HG02798 (cell line): ENCODE results near the gene UBE2K.
A peak's percentile ranks its signal among the peaks of the same experiment; 100 is the strongest.
"Not testable (repeated sequence)": the region's sequence is repeated elsewhere in the genome, so short reads cannot be mapped to it uniquely, and the experiment has no call there.

Experiments
- ATAC-seq: cut with Tn5 transposase; IDR thresholded peaks from one replicate; pipeline ENCODE4 v1.9.1; 2021; ENCODE audit warnings: mild to moderate bottlenecking; ENCODE audit not compliant: unreplicated experiment, poor library complexity

UBE2K gene

GRCh38 chr4:39685990-39686389 is 11.9 kb upstream of the UBE2K start:
- ATAC-seq: no peak

DNA sequence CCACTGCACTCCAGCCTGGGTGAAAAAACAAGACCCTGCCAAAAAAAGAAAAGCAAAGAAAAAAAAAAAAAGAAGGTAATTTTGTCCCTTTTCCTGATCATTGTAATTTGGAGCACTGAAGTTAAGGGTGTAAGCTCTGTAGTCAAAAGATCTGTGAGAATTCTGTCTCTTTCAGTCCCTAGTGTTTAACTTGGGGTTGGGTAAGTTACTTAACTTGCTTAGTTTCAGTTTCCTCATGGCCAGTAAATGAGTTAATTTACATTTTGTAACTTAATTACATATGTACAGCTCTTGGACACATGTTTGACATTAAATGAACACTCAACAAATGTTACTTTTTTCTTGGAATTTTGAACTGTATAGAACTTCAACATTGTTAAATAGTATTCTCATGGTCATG is 10.9 kb upstream of the UBE2K start:
- ATAC-seq: no peak

GRCh38 chr4:39689970-39690369 is 8.0 kb upstream of the UBE2K start:
- no peak for ATAC-seq

DNA sequence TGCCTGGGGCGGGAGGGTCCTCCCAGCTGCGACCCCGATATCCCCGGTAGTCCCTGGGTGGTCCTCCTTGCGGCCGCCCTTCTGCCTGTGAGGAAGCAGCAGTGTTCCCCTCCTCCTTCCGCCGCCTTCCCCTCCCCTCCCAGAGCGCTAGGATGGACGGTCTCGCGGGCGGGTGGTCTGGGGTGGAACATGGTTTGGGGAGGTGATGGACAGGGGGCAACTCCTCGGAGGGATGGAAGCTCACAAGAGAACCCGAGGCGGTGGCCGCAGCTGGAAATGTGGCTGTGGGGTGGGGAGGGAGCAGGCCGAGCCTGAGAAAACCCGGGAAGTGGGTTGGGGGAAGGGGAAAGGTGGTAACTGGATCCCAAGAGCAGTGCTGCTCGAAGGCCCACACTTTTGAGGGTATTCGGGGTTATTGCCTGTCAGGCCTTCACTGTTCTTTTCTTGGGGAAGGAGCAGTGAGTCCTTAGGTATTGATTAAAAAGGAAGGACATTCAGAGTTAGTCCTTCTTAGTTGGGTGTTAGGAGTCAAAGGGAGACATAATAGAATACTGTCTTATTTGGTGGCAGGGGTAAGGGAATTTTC is 581 bp downstream of the UBE2K start:
- peak; percentile 20 for ATAC-seq

GRCh38 chr4:39699687-39700409 is 1.9 kb downstream of the UBE2K start:
- ATAC-seq: no peak

DNA sequence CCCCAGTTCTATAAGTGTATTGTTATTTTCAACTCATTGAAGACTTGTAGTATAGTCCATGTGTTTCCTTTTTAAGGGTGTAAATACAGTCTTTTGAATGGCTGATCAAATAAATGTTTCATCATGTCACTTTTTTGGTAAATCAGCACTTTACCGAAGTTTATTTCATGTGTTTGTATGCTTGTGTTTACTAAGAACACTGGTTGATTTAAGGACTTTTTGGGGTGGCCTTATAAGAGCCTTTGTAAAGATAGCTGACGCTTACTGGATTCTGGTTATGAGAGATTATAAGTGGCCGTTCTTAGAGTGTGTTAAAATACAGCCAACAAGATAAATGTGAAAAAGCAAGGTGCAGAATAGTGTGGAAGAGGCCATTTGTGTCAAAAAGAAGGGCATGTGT is 2.6 kb downstream of the UBE2K start:
- ATAC-seq: no peak

GRCh38 chr4:39702716-39703115 is 4.8 kb downstream of the UBE2K start:
- no peak for ATAC-seq

DNA sequence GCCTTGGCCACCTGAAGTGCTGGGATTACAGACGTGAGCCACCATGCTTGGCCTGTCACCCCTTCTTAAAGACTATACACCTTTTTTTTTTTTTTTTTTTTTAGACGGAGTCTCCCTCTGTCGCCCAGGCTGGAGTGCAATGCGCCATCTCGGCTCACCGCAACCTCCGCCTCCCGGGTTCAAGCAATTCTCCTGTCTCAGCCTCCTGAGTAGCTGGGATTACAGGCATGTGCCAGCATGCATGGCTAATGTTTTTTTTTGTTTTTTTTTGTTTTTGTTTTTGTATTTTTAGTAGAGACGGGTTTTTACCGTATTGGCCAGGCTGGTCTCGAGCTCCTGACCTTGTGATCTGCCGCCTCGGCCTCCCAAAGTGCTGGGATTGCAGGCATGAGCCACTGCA is 6.9 kb downstream of the UBE2K start:
- not testable (repeated sequence) for ATAC-seq

DNA sequence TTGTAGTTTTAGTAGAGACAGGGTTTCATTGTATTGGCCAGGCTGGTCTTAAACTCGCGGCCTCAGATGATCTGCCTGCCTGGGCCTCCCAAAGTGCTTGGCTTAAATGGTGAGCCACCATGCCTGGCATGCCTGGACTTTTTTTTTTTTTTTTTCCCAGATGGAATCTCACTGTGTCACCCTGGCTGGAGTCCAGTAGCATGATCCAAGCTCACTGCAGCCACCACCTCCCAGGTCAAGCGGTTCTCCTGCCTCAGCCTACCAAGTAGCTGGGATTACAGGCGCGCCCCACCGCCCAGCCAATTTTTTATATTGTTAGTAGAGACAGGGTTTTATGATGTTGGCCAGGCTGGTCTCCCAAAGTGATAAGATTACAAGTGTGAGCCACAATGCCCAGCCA is 8.4 kb downstream of the UBE2K start:
- no peak for ATAC-seq

DNA sequence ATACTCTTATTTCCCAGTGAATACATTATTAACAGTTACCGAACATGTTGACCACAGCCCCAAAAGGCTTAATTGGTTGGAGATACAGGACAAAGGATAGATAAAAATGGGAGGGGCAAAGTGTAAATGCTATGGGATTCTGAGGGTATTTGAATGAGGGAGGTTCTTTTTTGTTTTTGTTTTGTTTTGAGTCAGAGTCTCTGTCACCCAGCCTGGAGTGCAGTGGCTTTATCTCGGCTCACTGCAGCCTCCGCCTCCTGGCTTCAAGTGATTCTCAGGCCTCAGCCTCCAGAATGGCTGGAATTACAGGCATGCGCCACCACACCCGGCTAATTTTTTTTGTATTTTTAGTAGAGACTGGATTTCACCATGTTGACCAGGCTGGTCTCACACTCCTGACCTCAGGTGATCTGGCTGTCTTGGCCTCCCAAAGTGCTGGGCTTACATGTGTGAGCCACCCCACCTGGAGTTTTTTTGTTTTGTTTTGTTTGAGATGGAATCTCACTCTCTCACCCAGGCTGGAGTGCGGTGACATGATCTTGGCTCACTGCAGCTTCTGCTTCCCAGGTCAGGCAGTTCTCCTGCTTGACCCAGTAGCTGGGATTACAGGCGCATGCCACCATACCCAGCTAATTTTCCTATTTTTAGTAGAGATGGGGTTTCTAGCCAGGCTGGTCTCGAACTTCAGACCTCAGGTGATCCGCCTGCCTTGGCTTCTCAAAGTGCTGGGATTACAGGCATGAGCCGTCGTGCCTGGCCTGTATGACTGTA is 9.0 kb downstream of the UBE2K start:
- ATAC-seq: no peak

- ATAC-seq: peak; percentile 45
Observed at GRCh38 chr4:39710098-39710896, 12.4 kb downstream of the UBE2K start.

- no peak for ATAC-seq
Observed at GRCh38 chr4:39712819-39713607, 15.1 kb downstream of the UBE2K start.

DNA sequence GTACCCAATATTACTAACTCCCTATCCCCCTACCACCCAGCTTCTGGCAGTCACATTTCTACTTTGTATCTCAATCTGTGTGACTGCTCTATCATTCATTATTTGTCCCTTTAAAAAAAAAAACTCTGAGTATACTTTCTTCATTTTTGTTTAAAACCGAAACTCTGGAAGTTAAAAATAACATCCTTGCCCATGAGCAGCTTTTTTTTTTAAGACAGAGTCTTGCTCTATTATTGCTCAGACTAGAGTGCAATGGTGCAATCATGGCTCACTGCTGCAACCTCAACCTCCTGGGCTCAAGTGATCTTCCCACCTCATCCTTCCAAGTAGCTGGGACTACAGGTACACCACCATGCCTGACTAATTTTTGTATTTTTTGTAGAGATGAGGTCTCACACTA is 15.8 kb downstream of the UBE2K start:
- peak; percentile 51 for ATAC-seq

GRCh38 chr4:39714166-39714565 is 16.2 kb downstream of the UBE2K start:
- no peak for ATAC-seq

DNA sequence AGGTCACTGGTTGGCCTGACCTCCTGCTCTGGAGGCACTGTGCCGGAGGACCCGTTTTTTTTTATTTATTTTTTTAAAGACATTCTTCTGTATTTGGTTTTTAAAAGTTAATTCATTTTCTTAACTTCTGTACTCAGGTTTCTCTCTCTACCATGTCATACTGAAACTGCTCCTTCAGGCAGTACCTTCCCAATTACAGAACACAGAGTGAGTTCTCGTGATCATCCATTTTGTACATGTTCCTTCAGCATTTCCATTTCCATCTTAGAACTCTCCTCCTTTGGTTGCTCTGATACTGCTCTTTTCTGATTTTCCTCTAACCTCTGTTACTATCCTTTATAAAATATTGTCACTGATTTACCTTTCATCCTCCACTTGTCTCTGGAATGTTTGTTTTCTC is 17.9 kb downstream of the UBE2K start:
- no peak for ATAC-seq

DNA sequence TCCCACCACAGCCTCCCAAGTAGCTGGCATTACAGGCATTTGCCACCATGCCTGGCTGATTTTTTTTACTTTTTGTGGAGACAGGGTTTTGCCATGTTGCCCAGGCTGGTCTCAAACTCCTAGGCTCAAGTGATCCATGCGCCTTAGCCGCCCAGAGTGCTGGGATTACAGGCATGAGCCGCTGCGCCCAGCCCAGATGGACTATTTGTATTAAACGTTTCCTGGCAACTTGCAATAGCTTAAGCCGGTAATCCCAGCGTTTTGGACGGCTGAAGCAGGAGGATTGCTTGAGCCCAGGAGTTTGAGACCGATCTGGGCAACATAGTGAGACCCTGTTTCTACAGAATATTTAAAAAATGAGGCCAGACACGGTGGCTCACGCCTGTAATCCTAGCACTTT is 18.4 kb downstream of the UBE2K start:
- no peak for ATAC-seq

GRCh38 chr4:39717743-39718142 is 19.8 kb downstream of the UBE2K start:
- ATAC-seq: not testable (repeated sequence)

DNA sequence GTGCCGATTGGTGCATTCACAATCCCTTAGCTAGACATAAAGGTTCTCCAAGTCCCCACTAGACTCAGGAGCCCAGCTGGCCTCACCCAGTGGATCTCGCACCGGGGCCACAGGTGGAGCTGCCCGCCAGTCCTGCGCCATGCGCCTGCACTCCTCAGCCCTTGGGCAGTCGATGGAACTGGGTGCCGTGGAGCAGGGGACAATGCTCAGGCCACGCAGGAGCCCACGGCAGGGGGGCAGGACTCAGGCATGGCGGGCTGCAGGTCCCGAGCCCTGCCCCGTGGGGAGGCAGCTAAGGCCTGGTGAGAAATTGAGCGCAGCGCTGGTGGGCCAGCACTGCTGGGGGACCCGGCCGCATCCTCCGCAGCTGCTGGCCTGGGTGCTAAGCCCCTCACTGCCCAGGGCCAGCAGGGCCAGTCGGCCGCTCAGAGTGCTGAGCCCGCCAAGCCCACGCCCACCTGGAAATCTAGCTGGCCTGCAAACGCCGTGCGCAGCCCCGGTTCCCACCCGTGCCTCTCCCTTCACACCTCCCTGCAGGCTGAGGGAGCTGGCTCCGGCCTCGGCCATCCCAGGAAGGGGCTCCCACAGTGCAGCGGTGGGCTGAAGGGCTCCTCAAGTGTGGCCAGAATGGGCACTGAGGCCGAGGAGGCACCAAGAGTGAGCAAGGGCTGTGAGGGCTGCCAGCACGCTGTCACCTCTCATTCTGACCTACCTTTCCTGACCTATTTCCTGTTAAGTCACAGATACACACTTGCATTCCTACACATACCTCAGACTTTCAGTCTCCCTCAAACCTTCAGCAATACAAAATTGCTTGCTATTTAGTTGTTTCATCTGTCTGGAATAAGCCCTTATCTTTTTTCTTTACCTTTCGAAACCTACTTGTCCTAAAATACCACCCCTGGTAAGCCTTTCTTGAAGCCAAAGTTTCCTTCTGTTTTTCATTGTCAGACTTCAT is 20.7 kb downstream of the UBE2K start:
- no peak for ATAC-seq
